PC-3 (cell line): ENCODE results near the gene PPP2R5E. TPM values are rescaled to one million over a fixed set of nuclear protein-coding genes. Genes with fewer than 3 reads are reported as not detected.

Source experiments
- ATAC-seq: fragments of 200-7000 bp; cut with Tn5 transposase; 2 replicates; pipeline ENCODE4 v1.9.1; 2020; ENCODE audit warnings: mild to moderate bottlenecking, moderate library complexity
- BruUV-seq: library from RNA; stranded (reverse); fragments of 400-500 nt; replicated peaks from 2 replicates; lab custom pipeline; 2021; lab: Mats Ljungman, UMichigan
- CTCF ChIA-PET: fragments of 300-600 bp; sonication (Branson Sonifier 250); formaldehyde crosslinking; loops from one replicate; lab custom pipeline; 2022; ENCODE audit warnings: antibody characterized with exemption; lab: Charles Lee
- POLR2A ChIA-PET: fragments of 300-600 bp; sonication (Branson Sonifier 250); formaldehyde crosslinking; loops from one replicate; lab custom pipeline; 2022; ENCODE audit warnings: antibody characterized with exemption; ENCODE audit not compliant: unreplicated experiment; lab: Charles Lee
- DNase-seq: peaks from one replicate; pipeline ENCODE4 v3.0.0-alpha.2; 2015
- H2AFZ ChIP-seq: fragments of 300-600 bp; sonication (generic); 2 replicates; pipeline ENCODE4 v1.6.0; 2016; ENCODE audit warnings: antibody characterized with exemption, low read length
- H3F3A ChIP-seq: fragments of 300-600 bp; sonication (generic); one replicate; pipeline ENCODE4 v1.6.0; 2017; ENCODE audit warnings: antibody characterized with exemption, low read length, control low read depth, mild to moderate bottlenecking; ENCODE audit not compliant: unreplicated experiment
- H3K27ac ChIP-seq: fragments of 300-600 bp; sonication (generic); 2 replicates; pipeline ENCODE4 v1.5.1; 2016; ENCODE audit warnings: mild to moderate bottlenecking, low read length
- H3K27me3 ChIP-seq: fragments of 300-600 bp; sonication (generic); 2 replicates; pipeline ENCODE4 v1.6.1; 2016; ENCODE audit warnings: low read length, mixed read lengths
- H3K36me3 ChIP-seq: fragments of 300-600 bp; sonication (generic); 2 replicates; pipeline ENCODE4 v1.6.1; 2016; ENCODE audit warnings: low read depth, mixed run types, low read length, mixed read lengths
- H3K4me1 ChIP-seq: fragments of 300-600 bp; sonication (generic); 2 replicates; pipeline ENCODE4 v1.5.1; 2016; ENCODE audit warnings: low read length; ENCODE audit not compliant: insufficient read depth
- H3K4me2 ChIP-seq: fragments of 300-600 bp; sonication (generic); 2 replicates; pipeline ENCODE4 v1.6.0; 2016; ENCODE audit warnings: low read length
- H3K4me3 ChIP-seq: fragments of 300-600 bp; sonication (generic); 2 replicates; pipeline ENCODE4 v1.5.1; 2016; ENCODE audit warnings: mild to moderate bottlenecking, low read length, mixed read lengths
- H3K79me2 ChIP-seq: fragments of 300-600 bp; sonication (generic); 2 replicates; pipeline ENCODE4 v1.6.1; 2017; ENCODE audit warnings: low read length, mixed read lengths
- H3K9ac ChIP-seq: fragments of 300-600 bp; sonication (generic); 2 replicates; pipeline ENCODE4 v1.6.0; 2016; ENCODE audit warnings: mild to moderate bottlenecking, low read length
- H3K9me2 ChIP-seq: fragments of 300-600 bp; sonication (generic); replicated peaks from 2 replicates; pipeline ENCODE4 v1.6.1; 2016; ENCODE audit warnings: mixed run types, low read length, mixed read lengths
- H3K9me3 ChIP-seq: fragments of 300-600 bp; sonication (generic); 2 replicates; pipeline ENCODE4 v1.6.1; 2016; ENCODE audit warnings: low read length, mixed read lengths
- H4K20me1 ChIP-seq: fragments of 300-600 bp; sonication (generic); 2 replicates; pipeline ENCODE4 v1.6.1; 2016; ENCODE audit warnings: low read length, mixed read lengths
- EZH2 ChIP-seq: fragments of 300-600 bp; sonication (generic); IDR thresholded peaks from one replicate; pipeline ENCODE4 v1.6.1; 2017; ENCODE audit warnings: antibody characterized with exemption, mild to moderate bottlenecking, low read length; ENCODE audit not compliant: unreplicated experiment
- EZH2phosphoT487 ChIP-seq: fragments of 300-600 bp; sonication (generic); IDR thresholded peaks from 2 replicates; pipeline ENCODE4 v1.6.1; 2018; ENCODE audit warnings: mild to moderate bottlenecking, antibody characterized with exemption, low read length, borderline replicate concordance
- intact Hi-C: fragments of 100-400 bp; cut with micrococcal nuclease; formaldehyde crosslinking; loops from 2 replicates; pipeline ENCODE4 v1.9.0; 2023
- total RNA-seq: library from RNA; depleted of rRNA; stranded (reverse); fragments of >200 nt; gene quantifications from 2 replicates; pipeline ENCODE4 v1.2.3, GENCODE V29; 2014
- TF ChIP-seq, protein P1 (sequence below): fragments of 300-600 bp; sonication (generic); conservative IDR thresholded peaks from 2 replicates; pipeline ENCODE4 v1.5.1; 2017; ENCODE audit warnings: antibody characterized with exemption, low read depth, mild to moderate bottlenecking, low read length

The PPP2R5E gene
- total RNA-seq, 1 experiment from 2014 or later = 17.2 TPM

DNA sequence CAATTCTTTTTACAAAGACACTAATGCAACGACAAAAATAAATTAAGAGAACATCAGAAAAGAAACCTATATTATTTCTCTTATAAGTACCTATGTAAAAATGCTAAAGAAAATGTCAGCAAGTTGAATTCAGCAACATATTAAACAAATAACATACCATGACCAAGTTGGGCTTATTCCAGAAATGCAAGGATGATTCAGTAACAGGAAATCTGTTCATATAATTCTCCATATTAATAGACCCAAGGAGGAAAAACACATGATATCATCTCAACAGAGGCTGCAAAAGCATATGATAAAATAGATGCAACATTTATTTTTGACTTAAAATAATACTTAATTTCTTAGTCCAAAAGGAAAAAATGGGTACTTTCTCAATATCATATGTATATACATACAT, 199.3 kb downstream of the PPP2R5E start:
- no peaks in the 10 kb centered on the region for H4K20me1 ChIP-seq
- no peak overlapping the region for H3K9ac ChIP-seq
- no peak overlapping the region for H2AFZ ChIP-seq
- H3K27ac ChIP-seq = no peak overlapping the region
- ATAC-seq (peak; percentile 86), DNase-seq (peak; percentile 87)
- peak overlapping the region; percentile 35; the same call in 1 of the 2 replicates for H3K4me2 ChIP-seq
- no peaks in the 10 kb centered on the region for H3K36me3 ChIP-seq
- H3F3A ChIP-seq = no peaks in the 10 kb centered on the region
- CTCF ChIA-PET = no interaction called here
- H3K4me3 ChIP-seq = no peak overlapping the region
- no peaks in the 10 kb centered on the region for H3K79me2 ChIP-seq
- H3K27me3 ChIP-seq = peaks cover 3% of the 10 kb centered on the region; the same call in 1 of the 2 replicates
- intact Hi-C loops = no loop called here
- POLR2A ChIA-PET = no interaction called here
- no TSS peak for BruUV-seq
- no peaks in the 10 kb centered on the region for H3K9me2 ChIP-seq
- H3K4me1 ChIP-seq = peaks cover 24% of the 10 kb centered on the region
- no peaks in the 10 kb centered on the region for H3K9me3 ChIP-seq
- TF ChIP-seq EZH2 = no peak
- TF ChIP-seq EZH2phosphoT487 = no peak
- TF ChIP-seq, protein P1, sequence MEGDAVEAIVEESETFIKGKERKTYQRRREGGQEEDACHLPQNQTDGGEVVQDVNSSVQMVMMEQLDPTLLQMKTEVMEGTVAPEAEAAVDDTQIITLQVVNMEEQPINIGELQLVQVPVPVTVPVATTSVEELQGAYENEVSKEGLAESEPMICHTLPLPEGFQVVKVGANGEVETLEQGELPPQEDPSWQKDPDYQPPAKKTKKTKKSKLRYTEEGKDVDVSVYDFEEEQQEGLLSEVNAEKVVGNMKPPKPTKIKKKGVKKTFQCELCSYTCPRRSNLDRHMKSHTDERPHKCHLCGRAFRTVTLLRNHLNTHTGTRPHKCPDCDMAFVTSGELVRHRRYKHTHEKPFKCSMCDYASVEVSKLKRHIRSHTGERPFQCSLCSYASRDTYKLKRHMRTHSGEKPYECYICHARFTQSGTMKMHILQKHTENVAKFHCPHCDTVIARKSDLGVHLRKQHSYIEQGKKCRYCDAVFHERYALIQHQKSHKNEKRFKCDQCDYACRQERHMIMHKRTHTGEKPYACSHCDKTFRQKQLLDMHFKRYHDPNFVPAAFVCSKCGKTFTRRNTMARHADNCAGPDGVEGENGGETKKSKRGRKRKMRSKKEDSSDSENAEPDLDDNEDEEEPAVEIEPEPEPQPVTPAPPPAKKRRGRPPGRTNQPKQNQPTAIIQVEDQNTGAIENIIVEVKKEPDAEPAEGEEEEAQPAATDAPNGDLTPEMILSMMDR = no peak

DNA sequence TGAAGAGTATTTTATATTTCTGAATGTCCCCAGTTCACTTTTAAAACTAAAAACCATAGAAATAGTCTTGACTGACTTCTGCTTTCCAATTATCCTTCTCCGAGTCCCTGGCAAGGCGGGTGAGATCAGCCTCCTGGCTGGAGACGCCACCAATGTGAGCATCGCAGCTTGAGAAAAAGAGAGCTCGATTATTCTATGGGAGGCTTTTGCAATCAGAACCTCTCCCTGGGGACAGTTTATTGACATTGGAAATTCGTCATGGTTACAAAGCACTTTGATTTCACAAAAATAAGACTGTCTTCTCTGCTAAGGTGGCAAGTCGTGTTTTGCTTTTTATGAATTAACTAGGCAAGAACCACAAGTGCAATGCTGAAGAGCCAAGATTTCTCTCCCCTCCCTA, 200.8 kb downstream of the PPP2R5E start:
- no peak overlapping the region for H3K4me3 ChIP-seq
- H3K36me3 ChIP-seq = no peaks in the 10 kb centered on the region
- no peaks in the 10 kb centered on the region for H3K79me2 ChIP-seq
- H3K4me2 ChIP-seq = no peak overlapping the region
- DNase-seq = peak; percentile 31
- POLR2A ChIA-PET = no interaction called here
- no peak for ATAC-seq
- H3K9ac ChIP-seq = no peak overlapping the region
- CTCF ChIA-PET = no interaction called here
- TF ChIP-seq EZH2phosphoT487 = no peak
- no peak for TF ChIP-seq EZH2
- TF ChIP-seq, protein P1 = no peak
- H3K9me3 ChIP-seq = no peaks in the 10 kb centered on the region
- no peaks in the 10 kb centered on the region for H4K20me1 ChIP-seq
- no peaks in the 10 kb centered on the region for H3F3A ChIP-seq
- H3K27me3 ChIP-seq = no peaks in the 10 kb centered on the region
- no peak overlapping the region for H2AFZ ChIP-seq
- no TSS peak for BruUV-seq
- no peaks in the 10 kb centered on the region for H3K9me2 ChIP-seq
- H3K27ac ChIP-seq = no peak overlapping the region
- H3K4me1 ChIP-seq = peaks cover 24% of the 10 kb centered on the region
- intact Hi-C loops = no loop called here

DNA sequence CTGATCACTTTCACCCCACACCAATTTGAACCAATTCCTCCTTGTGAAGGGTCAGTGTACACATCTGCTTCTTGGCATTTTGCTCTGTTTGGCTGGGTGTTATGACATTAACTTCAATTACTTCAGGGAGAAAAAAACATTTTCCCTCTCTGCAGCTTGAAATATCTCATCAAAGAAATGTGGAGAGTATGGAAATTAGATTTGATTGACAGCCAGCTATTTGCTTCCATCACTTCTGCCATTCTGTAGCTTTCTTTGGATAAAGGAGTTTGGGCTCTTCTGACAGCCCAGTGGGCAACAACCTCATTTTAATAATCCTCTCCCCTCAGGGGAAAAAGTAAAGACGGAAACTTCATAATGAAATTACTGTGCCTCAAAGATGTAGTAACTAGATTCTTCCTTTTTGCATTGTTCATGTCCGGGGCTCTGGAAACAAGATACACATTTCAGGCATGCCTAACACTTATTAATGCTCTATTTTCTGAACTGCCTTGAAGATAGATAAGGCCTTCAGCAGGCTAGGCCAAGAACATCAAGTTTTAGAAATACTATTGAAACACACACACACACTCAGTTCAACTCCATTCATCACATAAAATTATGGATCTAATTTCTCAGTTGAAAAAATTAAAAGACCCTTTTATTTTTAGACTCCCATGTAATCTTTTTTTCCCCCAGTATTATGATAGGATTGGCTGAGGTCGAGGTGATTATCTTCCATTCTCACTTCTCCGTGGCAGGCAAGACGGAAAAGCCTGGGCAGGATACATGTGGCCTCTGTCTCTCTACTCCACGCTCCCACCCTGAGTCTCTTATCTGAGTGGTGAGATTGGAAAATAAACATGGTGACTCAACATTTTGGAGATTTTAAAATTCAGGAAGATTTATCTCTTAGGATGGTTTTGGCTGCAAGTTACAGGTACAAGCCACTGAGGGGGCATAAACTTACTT, 214.1 kb downstream of the PPP2R5E start:
- no TSS peak for BruUV-seq
- no peak overlapping the region for H2AFZ ChIP-seq
- H3K4me3 ChIP-seq = no peak overlapping the region

More for the DNA sequence above, 214.1 kb downstream of the PPP2R5E start:
- no peak for ATAC-seq
- intact Hi-C loops = no loop called here
- Histone ChIP-seq H3K27ac (no peak overlapping the region), H3K27me3 (peaks cover 31% of the 10 kb centered on the region), H3K36me3 (no peaks in the 10 kb centered on the region), H3F3A (no peaks in the 10 kb centered on the region), H3K4me1 (no peaks in the 10 kb centered on the region), H3K9me2 (no peaks in the 10 kb centered on the region), H3K9ac (no peak overlapping the region), H3K4me2 (no peak overlapping the region), H4K20me1 (no peaks in the 10 kb centered on the region), H3K79me2 (no peaks in the 10 kb centered on the region), H3K9me3 (no peaks in the 10 kb centered on the region)
- no peak for DNase-seq
- ChIA-PET CTCF (no interaction called here), POLR2A (no interaction called here)
- no peak for TF ChIP-seq EZH2
- no peak for TF ChIP-seq EZH2phosphoT487
- TF ChIP-seq, protein P1 = no peak
